Ectodermal cell (in vitro differentiated cells): Measurements from ENCODE around the gene ITPK1.

Source experiments
- H3K27ac ChIP-seq: 2 replicates; pipeline ENCODE4 v1.7.0; 2013; ENCODE audit warnings: mild to moderate bottlenecking, low read depth, low read length; ENCODE audit not compliant: insufficient read depth, poor library complexity, severe bottlenecking
- H3K27me3 ChIP-seq: 2 replicates; pipeline ENCODE4 v1.7.0; 2013; ENCODE audit warnings: mild to moderate bottlenecking, low read length; ENCODE audit not compliant: insufficient read depth, control insufficient read depth, poor library complexity, severe bottlenecking
- H3K36me3 ChIP-seq: one replicate; pipeline ENCODE4 v1.7.0; 2013; ENCODE audit warnings: low read length; ENCODE audit not compliant: control insufficient read depth, insufficient read depth
- H3K4me1 ChIP-seq: one replicate; pipeline ENCODE4 v1.7.0; 2013; ENCODE audit warnings: low read length; ENCODE audit not compliant: control insufficient read depth, insufficient read depth
- H3K4me3 ChIP-seq: 2 replicates; pipeline ENCODE4 v1.7.0; 2013; ENCODE audit warnings: low read depth, low read length, control low read depth; ENCODE audit not compliant: insufficient read depth
- H3K9me3 ChIP-seq: 2 replicates; pipeline ENCODE4 v1.7.0; 2013; ENCODE audit warnings: mild to moderate bottlenecking, low read length, moderate library complexity; ENCODE audit not compliant: control insufficient read depth
- WGBS, 2 experiments: methylation state at CpG; one replicate each; pipeline ENCODE4 v1.1.7; 2013; ENCODE audit warnings: missing lambda C conversion rate in 2 of 2; 5-methylcytosine and 5-hydroxymethylcytosine counted together

The ITPK1 gene

GRCh38 chr14:92993302-92993701 is 122.4 kb downstream of the ITPK1 start:
- WGBS, 2 experiments = 94 to 95% methylated on average over 9 of the region's 9 CpGs
- no peak overlapping the region for H3K4me3 ChIP-seq

DNA sequence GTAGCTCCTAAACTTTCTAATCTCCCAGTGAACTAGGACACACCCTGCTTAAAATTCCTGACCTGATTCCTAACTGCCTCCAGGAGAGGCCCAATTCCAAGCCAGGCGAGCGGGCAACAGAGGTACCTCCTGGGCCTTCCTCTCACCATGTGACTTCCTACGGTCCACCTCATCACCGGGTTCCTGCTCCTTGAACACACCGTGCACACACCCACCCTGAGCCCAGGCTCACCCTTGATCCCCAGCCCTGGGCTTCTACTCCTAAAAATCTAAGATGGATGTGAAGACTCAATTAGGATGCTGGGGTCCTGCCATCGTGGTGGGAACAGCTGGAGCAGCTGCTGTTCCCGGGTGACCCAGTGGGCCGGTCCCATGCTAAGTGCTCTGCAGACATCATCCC is 124.2 kb downstream of the ITPK1 start:
- Histone ChIP-seq H3K4me3 (no peak overlapping the region), H3K27ac (no peak overlapping the region), H3K9me3 (no peaks in the 10 kb centered on the region), H3K4me1 (peaks cover 13% of the 10 kb centered on the region), H3K27me3 (no peaks in the 10 kb centered on the region), H3K36me3 (no peaks in the 10 kb centered on the region)
- WGBS, 2 experiments = 92 to 94% methylated on average over 8 of the region's 8 CpGs

More at GRCh38 chr14:92993302-92993701, 122.4 kb downstream of the ITPK1 start:
- Histone ChIP-seq H3K27me3 (no peaks in the 10 kb centered on the region), H3K36me3 (no peaks in the 10 kb centered on the region), H3K27ac (no peak overlapping the region), H3K9me3 (no peaks in the 10 kb centered on the region), H3K4me1 (peaks cover 13% of the 10 kb centered on the region)

GRCh38 chr14:92990456-92991430 is 125.0 kb downstream of the ITPK1 start:
- 82 to 85% methylated on average over 22 of the region's 22 CpGs for WGBS, 2 experiments
- Histone ChIP-seq H3K27ac (no peak overlapping the region), H3K4me1 (peaks cover 13% of the 10 kb centered on the region), H3K9me3 (no peaks in the 10 kb centered on the region), H3K4me3 (no peak overlapping the region), H3K36me3 (no peaks in the 10 kb centered on the region), H3K27me3 (no peaks in the 10 kb centered on the region)

DNA sequence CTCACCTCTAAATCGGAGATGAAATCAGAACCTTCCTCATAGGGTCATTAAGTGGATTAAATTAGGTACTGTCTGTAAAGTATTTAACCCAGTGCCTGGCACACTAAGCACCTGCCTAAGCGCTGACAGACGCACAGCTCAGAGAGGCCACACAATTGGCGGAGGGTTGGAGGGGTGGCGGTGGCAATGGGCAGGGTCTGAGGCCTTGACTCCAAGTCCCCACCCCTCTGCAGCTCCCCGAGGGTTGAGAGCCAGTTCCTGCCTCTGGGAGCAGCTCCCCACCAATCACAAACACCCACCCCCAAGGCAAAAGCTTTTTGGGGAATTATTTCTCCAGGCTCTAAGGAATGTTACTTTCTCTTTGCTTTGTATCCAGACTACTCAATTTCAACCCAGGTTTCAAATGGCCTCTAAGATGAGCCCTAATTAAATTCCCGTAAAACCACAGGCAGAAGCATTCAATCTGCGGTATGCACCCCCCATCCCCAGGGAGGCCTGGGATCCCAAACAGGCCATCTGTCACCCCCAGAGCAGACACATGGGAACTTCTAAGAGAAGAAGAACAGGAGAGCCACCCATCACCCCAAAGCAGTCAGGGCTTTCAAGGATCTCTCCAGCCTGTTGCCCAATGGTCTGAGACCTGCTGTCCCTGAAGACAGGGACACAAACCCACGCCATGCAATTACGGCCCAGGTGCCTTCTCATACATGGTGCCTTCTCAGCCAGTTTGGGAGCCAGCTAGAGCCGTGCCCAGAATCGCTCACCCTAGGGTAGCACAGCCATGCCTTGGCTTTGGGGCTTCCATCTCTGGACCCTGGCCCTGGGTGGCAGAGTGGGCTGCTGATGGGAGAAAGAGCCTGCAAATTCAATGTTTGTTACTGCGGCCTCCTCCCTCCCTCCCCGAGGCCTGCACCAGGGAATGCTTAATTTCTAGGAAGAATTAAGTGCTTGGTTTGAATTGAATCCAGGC is 126.7 kb downstream of the ITPK1 start:
- no peak overlapping the region for H3K27ac ChIP-seq
- 90 to 91% methylated on average over 14 of the region's 14 CpGs for WGBS, 2 experiments

DNA sequence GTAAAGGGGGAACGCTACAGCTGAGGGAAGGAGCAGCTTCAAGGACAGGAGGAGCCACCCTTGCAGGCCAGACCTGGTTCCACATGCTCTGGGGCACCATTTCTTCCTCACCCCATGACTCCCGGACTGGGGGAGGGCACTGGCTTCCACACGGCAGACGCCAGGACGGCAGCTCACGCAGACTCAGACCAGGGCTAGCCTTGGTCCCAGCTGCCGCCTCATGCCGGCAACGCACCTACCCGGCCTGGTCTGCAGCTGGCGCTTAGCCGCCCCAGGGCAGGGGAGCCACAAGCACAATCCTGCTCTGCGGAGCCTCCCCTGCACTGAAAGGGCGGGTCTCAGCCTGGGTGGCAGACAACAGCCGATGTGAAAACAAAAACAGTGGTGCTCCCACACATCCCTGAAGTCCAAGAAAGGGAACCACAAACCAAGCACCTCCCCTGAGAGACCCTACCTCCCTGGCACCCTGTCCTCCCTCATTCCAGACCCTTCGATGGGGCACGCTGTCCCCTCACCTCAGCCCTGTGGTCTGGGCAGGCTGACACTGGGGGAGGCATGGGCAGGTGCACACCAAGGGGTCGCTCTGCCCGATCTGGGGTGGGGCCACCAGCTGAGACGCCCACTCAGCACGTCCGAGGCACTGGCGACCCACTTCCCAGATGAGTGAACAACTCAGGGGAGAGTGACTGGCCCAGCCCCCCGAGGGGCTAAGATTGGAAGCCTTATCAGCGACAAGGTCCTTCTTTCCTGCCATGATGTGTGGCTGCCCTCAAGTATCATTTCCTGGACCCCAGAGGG is 127.8 kb downstream of the ITPK1 start:
- Histone ChIP-seq H3K27ac (no peak overlapping the region), H3K4me3 (no peak overlapping the region)
- 89 to 91% methylated on average over 25 of the region's 25 CpGs for WGBS, 2 experiments

More for the DNA sequence above, 126.7 kb downstream of the ITPK1 start:
- Histone ChIP-seq H3K9me3 (no peaks in the 10 kb centered on the region), H3K27me3 (no peaks in the 10 kb centered on the region), H3K36me3 (no peaks in the 10 kb centered on the region), H3K4me3 (no peak overlapping the region), H3K4me1 (peaks cover 13% of the 10 kb centered on the region)

DNA sequence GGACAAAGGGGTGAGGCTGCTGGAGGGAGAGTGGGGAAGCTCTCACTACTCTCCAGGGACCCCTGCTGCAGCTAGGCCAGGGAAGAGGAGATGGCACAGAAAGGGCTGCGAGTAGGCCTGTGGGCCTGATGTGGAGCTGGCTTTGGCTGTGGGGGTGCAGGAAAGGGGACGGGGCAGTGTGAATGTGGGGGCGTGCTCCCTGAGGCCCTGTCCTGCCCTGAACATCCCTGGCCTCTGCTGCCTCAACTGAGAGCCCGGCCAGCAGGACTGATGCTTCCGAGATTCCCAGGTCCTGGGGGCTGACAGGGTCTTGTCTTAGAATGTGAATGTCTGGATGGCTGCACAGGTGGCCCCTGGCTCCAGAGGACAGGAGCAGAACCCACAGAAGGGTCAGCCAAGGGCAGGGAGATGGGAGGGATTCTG is 128.6 kb downstream of the ITPK1 start:
- Histone ChIP-seq H3K27me3 (no peaks in the 10 kb centered on the region), H3K27ac (no peak overlapping the region), H3K4me1 (peaks cover 13% of the 10 kb centered on the region), H3K36me3 (no peaks in the 10 kb centered on the region), H3K9me3 (no peaks in the 10 kb centered on the region), H3K4me3 (no peak overlapping the region)
- 93 to 96% methylated on average over 5 of the region's 5 CpGs for WGBS, 2 experiments

More for the DNA sequence above, 127.8 kb downstream of the ITPK1 start:
- Histone ChIP-seq H3K9me3 (no peaks in the 10 kb centered on the region), H3K27me3 (no peaks in the 10 kb centered on the region), H3K36me3 (no peaks in the 10 kb centered on the region), H3K4me1 (peaks cover 13% of the 10 kb centered on the region)

- H3K4me1 ChIP-seq = peaks cover 13% of the 10 kb centered on the region
- H3K4me3 ChIP-seq = no peak overlapping the region
- no peaks in the 10 kb centered on the region for H3K27me3 ChIP-seq
- 95 to 96% methylated on average over 6 of the region's 6 CpGs for WGBS, 2 experiments
- no peaks in the 10 kb centered on the region for H3K9me3 ChIP-seq
- no peaks in the 10 kb centered on the region for H3K36me3 ChIP-seq
- H3K27ac ChIP-seq = no peak overlapping the region
Observed at GRCh38 chr14:92986254-92987147, 129.2 kb downstream of the ITPK1 start.

GRCh38 chr14:92985521-92985920 is 130.2 kb downstream of the ITPK1 start:
- Histone ChIP-seq H3K9me3 (no peaks in the 10 kb centered on the region), H3K4me1 (peaks cover 4% of the 10 kb centered on the region), H3K4me3 (no peak overlapping the region), H3K27ac (no peak overlapping the region), H3K27me3 (no peaks in the 10 kb centered on the region), H3K36me3 (no peaks in the 10 kb centered on the region)
- WGBS, 2 experiments = 92 to 93% methylated on average over 4 of the region's 4 CpGs

DNA sequence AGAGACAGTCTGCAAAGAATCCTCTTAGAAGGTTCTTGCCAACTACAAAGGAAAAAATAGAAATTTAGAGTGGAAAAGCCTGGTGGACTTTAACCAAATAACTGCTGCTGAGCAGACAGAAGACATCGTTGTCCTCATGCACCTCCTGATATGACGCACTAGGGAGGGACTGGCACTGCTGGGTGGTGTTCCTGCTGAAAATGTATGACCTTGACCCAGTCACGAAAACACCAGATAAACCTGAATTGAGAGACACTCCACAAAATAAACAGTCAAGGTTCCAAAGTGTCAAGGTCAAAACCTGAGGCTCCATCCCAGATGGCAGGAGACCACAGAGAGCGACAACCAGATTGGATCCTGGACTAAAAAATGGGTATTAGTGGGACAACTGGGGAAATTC is 130.8 kb downstream of the ITPK1 start:
- Histone ChIP-seq H3K4me3 (no peak overlapping the region), H3K27me3 (no peaks in the 10 kb centered on the region), H3K36me3 (no peaks in the 10 kb centered on the region), H3K9me3 (no peaks in the 10 kb centered on the region), H3K4me1 (no peaks in the 10 kb centered on the region), H3K27ac (no peak overlapping the region)
- WGBS, 2 experiments = 95 to 97% methylated on average over 4 of the region's 4 CpGs
